Stimulated activated naive CD8-positive, alpha-beta T cell treated with anti-CD3 and anti-CD28 coated beads, Interleukin-15, Interleukin-2, amounts not matched to agents 100 U/mL and 50 U/mL, for 24 hours (primary cell): ENCODE results near the gene IGSF9.
"Not testable (repeated sequence)": the region's sequence is repeated elsewhere in the genome, so short reads cannot be mapped to it uniquely, and the experiment has no call there.

Source experiments
- ATAC-seq: fragments of 150-1000 bp; cut with Tn5 transposase; one replicate; pipeline ENCODE4 v1.10.0; 2021
- DNase-seq: peaks from one replicate; pipeline ENCODE4 v3.0.0; 2021

IGSF9 gene

DNA sequence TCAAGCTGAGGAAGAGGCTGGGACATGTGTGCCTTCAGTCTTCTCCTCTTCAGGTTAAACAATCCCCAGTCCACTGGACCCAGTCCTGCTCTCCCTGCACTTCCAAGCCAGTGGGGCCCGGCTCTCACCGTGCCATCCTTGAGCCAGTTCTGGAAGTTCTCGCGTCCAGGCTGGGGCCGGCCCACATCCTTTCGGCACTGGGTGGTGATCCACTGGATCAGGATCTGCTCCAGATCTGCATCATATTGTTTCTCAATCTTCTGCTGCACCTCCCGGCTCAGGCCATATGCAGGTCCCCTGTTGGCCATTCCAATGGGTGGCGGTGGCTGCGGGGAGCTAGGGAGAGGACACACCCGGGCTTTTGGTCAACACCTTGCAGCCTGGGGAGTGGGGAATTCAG lies 25.2 kb downstream of the IGSF9 start:
- no peak for ATAC-seq

DNA sequence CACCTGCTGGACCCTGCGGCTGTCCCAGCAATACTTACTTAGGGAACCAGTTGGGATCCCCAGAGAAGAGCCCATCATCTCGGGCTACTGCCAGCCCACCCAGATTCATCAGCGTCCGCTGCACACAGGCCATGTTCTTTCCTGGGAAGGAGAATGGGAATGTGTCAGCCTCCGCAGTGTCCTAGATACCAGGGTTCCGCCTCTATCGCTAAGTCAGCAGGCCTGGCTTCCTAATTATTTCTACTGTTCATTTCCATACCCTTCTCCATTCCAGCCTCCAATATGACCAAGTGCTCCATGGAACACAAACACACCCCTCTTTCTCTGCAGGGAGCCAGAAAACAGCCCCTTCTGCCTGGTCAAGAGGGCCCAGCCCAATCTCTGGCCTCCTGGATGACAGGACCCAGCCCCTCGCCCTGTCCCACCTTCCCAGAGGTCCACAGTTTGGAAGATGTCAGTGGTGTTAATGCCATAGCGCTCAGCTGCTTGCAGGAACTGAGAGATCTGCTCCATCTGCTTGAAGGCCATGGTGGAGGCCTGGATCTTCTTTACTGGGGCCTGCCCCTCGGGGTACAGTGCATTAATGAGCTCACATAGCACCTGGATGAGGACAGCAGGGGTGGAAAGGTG lies 26.1 kb downstream of the IGSF9 start:
- no peak for ATAC-seq

More for the DNA sequence above, 25.2 kb downstream of the IGSF9 start:
- DNase-seq = no peak

DNA sequence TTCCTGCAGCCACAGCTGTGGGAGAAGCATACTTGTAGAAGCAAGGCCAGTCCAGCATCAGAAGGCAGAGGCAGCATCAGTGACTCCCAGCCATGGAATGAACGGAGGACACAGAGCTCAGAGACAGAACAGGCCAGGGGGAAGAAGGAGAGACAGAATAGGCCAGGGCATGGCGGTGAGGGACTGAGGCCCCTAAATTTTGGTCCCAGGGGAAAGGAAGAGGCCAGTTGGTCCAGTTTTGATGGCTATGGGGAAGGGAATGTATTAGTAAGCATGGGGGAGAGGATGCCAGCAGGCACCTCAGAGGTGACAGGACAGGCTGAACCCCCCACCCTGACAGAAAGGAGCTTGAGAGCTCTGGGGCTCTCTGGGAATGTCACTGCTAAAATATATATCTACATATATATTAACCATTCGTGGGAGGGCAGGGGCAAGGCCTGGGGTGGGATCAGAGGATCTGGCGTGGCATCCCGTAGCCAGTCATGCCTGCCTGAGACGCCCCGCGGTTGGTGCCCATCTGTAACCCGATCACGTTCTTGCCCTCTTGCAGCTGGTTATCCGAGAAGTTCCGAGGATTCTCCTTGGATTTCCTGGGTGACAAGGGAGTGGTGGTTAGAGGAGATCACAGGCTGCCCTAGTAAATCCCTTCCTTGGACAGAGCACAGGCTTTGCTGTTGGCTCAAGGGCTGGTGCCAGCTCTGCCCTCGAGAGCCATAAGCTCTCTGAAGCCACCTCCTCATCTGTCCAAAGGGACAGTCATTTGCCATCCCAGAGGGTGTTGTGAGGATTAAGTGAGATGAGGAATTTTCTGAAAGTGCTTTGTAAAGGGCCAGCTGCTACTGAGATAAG lies 26.8 kb downstream of the IGSF9 start:
- ATAC-seq (no peak), DNase-seq (no peak)

More for the DNA sequence above, 26.1 kb downstream of the IGSF9 start:
- DNase-seq = no peak

DNA sequence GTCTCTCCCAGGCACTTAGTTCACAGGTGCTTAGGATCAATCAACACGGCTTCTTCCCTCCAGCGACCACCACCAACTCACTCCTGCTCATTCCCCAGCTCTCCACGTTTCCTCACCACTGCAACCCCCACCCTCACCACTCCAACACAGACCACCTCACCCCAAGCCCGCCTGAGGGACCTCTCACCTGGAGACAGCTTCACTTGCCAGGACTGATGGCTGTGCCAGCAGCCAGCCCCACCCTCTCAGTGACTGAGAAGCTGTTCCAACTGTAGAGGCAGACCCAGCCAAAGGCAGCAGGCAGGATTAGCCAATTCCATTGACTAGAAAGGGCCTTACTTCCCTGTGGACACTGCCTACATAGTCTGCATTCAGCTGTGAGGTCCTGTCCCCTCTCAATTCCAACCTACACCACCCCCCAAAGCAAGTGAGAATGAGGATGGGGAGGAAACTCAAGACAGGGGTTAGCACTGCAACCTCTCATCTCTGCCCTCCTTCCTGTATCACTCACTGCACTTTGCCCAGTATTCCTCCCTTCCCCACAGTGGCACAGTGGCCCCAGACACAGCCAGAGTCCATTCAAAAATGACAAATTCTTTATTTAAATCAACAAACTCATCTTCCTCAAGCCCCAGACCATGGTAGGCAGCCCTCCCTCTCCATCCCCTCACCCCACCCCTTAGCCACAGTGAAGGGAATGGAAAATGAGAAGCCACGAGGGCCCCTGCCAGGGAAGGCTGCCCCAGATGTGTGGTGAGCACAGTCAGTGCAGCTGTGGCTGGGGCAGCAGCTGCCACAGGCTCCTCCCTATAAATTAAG lies 27.7 kb downstream of the IGSF9 start:
- DNase-seq (no peak), ATAC-seq (peak; percentile 7)

DNA sequence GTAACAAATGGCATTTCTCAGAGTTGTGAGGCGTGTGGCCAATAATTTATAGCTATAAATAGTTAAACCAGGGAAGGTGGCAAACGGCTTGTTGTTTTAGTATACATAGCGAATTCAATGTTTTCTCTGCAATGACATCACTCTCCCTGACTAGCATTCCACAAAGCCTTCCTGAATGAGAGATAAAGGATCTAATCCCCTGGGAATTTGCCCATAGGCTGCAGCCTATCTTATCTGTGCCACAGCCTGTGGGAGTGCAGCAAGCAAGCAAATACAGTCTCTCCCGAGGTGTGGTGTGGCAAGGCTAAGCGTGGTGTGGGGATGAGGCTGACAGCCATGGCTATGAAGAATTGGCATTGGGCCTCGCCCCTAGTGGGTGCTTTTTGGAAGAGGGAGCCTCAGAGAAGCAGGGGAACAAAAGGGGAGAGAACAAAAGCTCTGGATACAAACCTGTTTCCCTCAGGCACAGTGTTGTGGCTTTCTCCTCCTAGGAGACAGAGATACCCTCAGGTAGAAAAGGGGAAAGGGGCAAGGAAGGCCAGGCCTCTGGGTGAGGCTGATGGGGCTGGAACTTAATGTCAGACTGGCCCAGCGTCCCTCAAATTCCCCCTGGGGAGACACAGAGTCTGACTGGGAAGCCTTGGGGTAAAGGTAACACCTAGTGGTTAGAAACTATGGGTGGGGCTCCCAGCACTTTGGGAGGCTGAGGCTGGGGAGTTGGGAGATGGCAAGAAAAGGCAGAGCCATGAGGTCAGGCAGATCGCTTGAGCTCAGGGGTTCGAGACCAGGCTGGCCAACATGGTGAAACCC lies 29.0 kb downstream of the IGSF9 start:
- no peak for ATAC-seq
- DNase-seq = no peak

DNA sequence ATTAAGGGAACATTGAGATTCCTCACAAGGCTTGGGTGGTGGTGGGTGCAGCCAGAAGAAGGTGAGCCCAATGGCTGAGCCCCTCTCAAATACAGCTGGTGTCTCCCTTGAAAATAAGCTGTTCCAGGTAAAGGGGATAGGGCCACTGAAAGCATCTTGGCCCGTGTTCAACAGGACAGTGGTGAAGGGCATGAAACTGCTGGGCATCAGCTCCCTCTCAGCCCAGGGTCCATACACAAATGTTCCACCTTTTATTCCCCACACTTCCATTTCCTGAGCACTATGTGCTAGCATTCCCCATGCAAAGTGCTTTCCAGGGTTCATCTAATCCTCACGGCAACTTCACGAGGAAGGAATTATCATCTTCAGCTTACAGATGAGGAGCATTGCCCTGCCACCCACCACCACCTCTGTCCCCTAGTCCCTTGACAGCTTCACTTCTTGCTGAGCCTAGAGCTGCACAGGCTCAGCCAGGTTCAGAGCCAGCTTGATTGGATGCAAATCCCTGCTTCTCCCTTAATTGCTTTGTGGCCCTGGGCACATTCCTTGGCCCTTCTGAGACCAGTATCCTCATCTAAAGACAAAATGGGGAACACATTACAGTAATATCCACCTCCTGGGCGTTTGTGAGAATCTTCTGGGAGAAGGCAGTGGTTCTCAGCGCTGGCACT lies 29.7 kb downstream of the IGSF9 start:
- DNase-seq (no peak), ATAC-seq (no peak)

DNA sequence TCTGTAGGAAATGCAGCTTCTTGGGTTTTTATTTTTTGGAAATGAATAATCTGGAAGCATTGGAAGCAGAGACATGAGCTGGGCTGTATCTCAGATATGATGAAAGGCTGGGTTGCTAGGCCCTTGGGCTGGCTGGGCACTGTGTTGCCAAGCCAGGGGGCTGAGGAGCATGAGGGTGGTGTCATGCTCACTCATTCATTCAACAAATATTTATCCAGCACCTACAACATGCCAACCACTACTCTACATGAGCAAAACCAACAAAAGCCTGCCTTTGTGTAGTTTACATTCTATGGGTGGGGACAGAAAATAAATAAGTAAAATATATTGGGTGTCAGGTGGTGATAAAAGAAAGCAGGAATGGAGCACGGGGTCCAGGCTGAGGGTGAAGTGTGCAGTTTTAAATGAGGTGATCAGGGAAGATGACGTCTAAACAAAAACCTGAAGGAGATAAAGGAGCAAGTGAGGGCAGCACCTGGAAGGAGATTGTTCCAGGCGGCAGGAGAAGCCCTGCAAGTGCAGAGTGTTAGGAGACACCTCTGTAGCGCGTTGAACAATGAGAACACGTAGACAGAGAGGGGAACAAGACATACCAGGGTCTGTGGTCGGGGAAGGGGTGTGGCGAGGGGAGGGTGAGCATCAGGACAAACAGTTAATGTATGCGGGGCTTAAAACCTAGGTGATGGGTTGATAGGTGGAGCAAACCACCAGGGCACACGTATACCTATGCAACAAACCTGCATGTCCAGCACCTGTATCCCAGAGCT lies 31.0 kb downstream of the IGSF9 start:
- ATAC-seq = no peak
- DNase-seq = no peak

DNA sequence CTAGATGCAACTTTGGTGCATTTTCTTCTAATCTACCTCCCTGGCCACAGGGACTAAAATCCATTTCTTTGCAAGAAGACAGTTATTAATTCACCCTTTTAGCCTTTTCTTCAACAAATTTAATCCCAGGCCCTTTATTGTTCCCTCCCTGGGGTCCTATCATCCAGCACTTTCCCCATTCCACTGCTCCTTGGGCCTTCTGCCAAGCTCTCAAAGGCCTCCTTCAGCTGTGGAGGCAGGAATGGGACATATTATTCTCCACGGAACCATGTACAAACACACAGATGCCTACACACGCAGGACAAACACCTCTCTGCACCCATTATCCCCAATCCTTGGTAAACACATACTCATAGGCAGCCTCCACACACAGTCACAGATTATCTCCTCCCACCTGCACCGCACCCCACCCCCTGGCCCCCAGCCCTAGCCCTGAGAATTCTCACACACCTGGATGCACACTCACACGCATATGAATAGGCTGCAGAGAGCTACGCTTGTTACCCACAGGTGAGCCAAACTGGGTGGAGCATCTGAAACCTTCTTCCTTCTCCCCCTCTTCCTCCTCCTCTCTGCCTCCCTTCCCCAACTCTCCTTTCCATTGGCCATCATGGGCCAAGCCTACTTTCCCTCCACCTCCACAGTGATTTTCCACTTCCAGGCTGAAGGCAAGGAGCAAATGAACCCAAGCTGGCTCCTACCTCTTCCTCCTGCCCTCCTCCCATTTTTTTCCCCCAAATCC lies 31.8 kb downstream of the IGSF9 start:
- ATAC-seq (no peak), DNase-seq (no peak)

DNA sequence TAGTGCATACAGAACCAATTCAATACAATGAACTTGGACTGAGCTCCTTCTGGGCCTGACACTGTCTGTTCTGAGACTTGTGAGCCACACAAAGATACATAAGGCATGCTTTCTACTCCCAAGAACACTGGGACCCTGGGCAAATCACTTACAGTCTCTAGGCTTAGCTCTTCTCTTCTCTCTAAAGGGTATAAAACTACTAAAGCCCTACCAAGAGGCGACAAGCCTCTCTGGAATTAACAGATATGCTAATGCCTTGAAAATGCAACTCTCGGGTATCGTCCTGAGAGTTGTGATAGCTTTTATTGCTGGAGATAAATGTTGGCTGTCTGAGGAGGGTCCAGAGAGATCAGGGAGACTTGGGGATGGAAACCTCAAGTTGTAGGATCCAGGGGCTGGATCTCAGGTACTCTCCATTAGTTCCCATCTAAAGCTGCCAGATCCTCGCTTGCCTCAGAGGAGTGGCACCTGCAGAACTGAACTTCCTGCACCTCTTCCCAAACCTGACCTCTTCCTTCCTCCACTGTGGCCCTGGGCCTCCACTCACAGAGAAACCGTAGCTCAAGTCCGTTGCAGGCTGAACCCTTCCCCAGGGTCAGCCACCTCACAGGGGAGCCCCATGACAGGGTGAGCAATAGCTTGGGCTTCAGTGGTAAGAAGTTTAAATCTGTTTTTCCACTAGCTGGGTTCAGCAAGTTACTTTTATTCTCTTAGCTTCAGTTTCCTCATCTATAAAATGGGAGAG lies 33.9 kb downstream of the IGSF9 start:
- peak; percentile 38 for ATAC-seq
- DNase-seq = peak; percentile 42

DNA sequence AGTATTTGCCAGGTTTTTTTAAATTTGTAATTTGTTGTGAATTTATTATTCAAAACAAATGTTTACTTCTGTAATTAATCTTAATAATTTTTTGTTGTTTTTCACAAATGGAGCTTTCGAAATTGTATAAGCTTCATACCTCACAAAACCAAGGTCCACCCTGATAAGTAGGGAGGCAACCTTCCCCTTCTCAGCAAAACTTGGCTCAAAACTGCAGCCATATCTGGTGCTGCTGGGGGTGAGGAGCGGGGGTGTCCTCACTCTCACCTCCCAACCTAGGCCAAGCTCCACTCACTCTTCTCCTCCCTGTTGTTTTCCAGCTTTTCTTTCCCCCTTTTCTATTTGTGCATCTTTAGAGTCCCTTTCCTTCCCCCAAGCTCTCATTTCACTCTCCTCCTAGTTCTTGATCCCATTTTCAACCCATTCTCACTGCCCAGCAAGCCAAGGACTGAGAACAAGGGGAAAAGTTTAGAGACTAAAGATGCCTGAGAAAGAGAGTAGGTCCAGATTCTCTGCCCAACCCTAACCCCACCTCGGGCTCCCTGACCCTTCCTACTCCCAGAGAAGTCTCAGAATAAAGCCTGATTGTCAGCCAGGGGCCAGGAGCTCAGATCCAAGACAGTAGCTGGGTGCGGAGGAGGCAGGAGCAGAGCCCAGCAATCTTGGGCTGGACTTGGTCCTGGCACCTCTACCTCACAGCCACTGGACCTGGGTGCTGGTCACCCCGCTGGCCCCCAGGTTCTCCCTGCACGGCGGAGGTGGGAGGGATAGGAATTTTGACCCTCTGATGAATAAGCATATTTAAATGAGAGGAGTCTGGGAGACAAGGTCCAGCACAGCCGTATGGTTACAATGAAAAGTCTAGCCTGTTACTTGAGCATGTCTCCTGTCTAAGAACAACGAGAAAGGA lies 37.1 kb downstream of the IGSF9 start:
- ATAC-seq (no peak), DNase-seq (no peak)

DNA sequence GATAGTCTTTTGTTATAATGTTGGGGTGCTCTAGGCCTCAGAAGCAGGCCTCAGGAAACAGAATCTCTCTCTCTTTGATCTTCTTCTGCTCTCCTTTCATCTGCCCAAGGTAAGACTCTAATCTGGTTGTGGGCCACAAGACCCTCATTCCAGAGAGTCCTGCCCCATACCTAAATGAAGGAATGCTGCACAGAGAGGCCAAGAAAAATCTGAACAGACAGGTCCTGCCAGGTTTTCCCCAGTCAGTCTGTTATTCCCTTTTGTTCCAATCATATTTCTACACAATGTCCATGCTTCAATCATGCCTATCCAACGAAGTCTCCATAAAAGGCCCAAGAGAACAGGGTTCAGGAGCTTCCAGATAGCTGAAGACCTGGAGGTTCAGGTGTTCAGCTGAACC lies 38.5 kb downstream of the IGSF9 start:
- ATAC-seq = no peak
- no peak for DNase-seq

DNA sequence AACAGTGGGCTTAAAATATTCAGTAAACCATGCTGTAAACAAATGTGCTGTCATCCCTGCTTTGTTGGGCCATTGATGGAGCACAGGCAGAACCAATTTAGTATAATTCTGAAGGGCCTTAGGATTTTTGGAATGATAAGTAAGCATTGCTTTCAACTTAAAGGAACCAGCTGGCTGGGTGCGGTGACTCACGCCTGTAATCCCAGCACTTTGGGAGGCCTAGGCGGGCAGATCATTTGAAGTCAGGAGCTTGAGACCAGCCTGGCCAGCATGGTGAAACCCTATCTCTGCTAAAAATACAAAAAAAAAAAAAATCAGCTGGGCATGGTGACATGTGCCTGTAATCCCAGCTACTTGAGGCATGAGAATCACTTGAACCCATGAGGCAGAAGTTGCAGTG lies 41.4 kb downstream of the IGSF9 start:
- not testable (repeated sequence) for ATAC-seq, DNase-seq

DNA sequence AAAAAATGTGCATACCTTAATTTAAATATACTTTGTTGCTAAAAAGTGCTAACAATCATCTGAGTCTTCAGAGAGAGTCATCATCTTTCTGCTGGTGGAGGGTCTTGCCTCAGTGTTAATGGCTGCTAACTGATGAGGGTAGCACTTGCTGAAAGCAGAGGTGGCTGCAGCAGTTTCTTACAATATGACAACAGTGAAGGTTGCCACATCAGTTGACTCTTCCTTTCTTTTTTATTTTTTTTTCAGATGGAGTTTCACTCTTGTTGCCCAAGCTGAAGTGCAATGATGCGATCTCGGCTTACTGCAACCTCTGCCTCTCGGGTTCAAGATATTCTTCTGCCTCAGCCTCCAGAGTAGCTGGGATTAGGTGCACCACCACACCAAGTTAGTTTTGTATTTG lies 42.9 kb downstream of the IGSF9 start:
- ATAC-seq = no peak
- no peak for DNase-seq

DNA sequence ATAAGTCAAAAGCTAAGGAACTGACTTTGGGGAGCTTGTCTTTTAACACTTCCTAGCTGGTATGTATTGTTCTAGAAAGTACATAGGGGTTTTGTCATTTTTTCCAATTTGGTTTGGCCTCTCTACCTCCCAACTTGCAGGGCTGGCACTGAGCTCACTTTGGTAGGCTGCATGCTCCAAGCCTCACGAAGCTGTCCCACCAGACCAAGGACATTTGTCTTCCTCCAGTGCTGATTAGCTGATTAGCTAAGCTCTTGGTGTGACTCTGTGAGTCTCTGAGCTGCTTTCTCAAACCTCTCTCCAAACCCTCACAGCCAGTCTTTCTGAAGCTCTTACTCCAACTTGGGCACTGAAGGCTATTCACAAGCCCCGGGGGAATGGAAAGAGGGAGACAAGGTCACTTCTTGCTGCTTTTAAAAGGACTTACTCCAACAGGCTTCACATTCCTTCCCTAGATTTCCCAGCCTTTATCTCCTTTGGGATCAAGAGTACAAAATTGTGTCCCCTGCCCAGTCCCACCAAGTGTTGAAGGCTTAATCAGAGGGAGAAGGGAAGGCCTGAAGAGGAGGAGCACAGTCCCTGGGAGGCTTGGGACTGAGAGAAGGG lies 44.6 kb downstream of the IGSF9 start:
- ATAC-seq = no peak
- DNase-seq = no peak

DNA sequence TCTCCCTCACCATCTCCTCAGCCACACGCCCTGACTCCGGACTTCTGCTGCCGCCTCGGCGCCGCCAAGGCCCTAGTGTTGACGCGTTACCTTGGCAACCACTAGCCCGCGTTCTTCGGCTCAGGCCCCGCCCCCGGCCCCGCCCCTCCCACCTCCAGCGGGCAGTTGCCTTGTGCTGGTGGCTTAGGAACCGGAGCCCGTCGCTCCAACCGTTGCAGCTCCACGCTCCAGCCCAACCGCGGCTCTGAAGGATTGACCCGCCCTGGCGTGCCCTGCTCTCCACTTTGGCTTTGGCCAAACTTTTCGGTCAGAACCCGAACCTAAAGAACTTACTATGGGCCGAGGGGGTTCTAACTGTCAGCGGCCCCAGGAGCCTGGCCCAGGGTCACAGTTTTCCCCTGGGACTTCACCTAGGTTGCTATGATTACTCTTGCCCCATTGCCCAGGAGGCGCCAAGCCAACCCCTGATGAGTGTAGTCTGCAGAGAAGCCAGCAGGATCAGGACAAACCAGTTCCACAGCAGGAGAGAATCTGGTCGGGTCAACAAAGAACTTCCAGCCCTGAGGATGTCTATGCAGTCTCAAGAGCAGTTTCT lies 45.2 kb downstream of the IGSF9 start, which contains the start of gene CFAP45:
TSS of gene CFAP45 (minus strand) at position 80 of the 595 bp plus-strand sequence. CDS start at position 13, 67 bp downstream.
- DNase-seq (no peak), ATAC-seq (no peak)

DNA sequence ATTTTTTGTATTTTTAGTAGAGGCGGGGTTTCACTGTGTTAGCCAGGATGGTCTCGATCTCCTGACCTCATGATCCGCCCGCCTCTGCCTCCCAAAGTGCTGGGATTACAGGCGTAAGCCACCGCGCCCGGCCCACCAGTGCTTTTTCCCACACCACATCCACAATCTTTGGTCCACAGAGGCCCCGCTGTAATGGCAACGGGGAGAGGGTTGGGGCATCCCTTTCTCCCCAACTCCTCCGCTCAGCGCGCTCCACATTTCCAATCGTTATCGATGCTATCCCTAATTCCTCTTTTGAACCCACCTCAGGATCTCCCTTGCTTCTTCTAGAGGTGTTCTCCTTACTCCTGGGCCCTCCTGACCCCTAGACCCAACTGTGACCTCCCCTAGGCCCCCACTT lies 45.8 kb downstream of the IGSF9 start:
- not testable (repeated sequence) for ATAC-seq, DNase-seq

DNA sequence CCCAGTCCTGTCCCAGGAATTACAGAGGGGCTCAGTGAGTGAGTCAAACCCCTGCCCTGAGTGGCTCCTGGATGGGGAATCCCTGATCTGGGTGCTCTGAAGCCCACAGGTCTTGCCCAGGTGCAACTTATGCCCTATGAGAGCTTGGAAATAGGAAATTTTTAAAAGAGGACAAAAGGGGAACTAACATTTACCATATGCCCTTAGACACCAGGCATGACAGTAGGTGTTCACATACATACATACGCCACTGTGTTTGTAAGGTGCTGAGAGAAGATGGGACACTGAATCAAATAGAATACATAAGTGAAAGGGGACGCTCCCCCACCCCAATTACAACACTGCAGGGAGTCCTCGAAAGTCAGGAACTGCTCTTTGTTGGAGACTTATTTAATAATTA lies 46.9 kb downstream of the IGSF9 start:
- ATAC-seq (no peak), DNase-seq (no peak)
